Esophagus muscularis mucosa (tissue), 4 donors: ENCODE data around the gene LPCAT2. TPM values are rescaled to one million over a fixed set of nuclear protein-coding genes. Genes with fewer than 3 reads are reported as not detected.

ENCODE experiments used
- DNase-seq: peaks from one replicate; pipeline ENCODE4 v3.0.0-alpha.2; 2017; ENCODE audit errors: extremely low spot score
- H3K27ac ChIP-seq, 4 donors: fragments of 200-600 bp; sonication (generic); replicated peaks in 1 of 4; 1 replicate in 3 of 4; 2 replicates in 1 of 4; pipeline ENCODE4 v1.5.1; 2016 to 2019; ENCODE audit warnings: mild to moderate bottlenecking in 1 of 4
- H3K27me3 ChIP-seq, 4 donors: fragments of 200-600 bp; sonication (generic); one replicate each; pipeline versions ENCODE4 v1.5.1 to v1.6.0; 2016 to 2019
- H3K36me3 ChIP-seq, 4 donors: fragments of 200-600 bp; sonication (generic); one replicate each; pipeline ENCODE4 v1.5.1; 2016 to 2019
- H3K4me1 ChIP-seq, 4 donors: fragments of 200-600 bp; sonication (generic); one replicate each; pipeline ENCODE4 v1.5.1; 2016 to 2019
- H3K4me3 ChIP-seq, 4 donors: fragments of 200-600 bp; sonication (generic); 1 replicate in 2 of 4; 2 replicates in 2 of 4; pipeline ENCODE4 v1.5.1; 2016 to 2019; ENCODE audit warnings: mild to moderate bottlenecking in 4 of 4, moderate library complexity in 1 of 4
- H3K9me3 ChIP-seq, 4 donors: fragments of 200-600 bp; sonication (generic); 1 replicate in 3 of 4; 2 replicates in 1 of 4; pipeline ENCODE4 v1.5.1; 2016 to 2019
- EP300 ChIP-seq: sonication (generic); formaldehyde crosslinking; IDR thresholded peaks from one replicate; pipeline ENCODE4 v1.6.1; 2017; ENCODE audit warnings: antibody characterized with exemption
- POLR2A ChIP-seq: fragments of 450-650 bp; IDR thresholded peaks from one replicate; pipeline ENCODE4 v1.6.1; 2017; ENCODE audit warnings: antibody characterized with exemption, moderate library complexity, mild to moderate bottlenecking, low read depth
- POLR2AphosphoS5 ChIP-seq, 2 donors: sonication (generic); formaldehyde crosslinking; IDR thresholded peaks; one replicate each; pipeline ENCODE4 v1.6.1; 2017; ENCODE audit warnings: antibody characterized with exemption in 2 of 2
- WGBS: methylation state at CpG from one replicate; pipeline ENCODE4 v1.1.5; 2018; 5-methylcytosine and 5-hydroxymethylcytosine counted together
- intact Hi-C: fragments of 100-400 bp; cut with DNase I; formaldehyde crosslinking; loops from one replicate; pipeline ENCODE4 v1.15.1; 2023
- total RNA-seq, 4 donors: library from RNA; depleted of rRNA; stranded (reverse); fragments of >200 nt; gene quantifications; one replicate each; pipeline versions ENCODE4 v1.1.0 to v1.2.1, GENCODE V29; 2016
- TF ChIP-seq, protein P1 (sequence below), 3 experiments: fragments of 200-600 bp in 2 of 3; fragments of 450-650 bp in 1 of 3; sonication (generic) in 2 of 3; IDR thresholded peaks; one replicate each; pipeline ENCODE4 v1.5.1; 2017 to 2019; ENCODE audit warnings: antibody characterized with exemption in 3 of 3, mild to moderate bottlenecking in 2 of 3, moderate library complexity in 1 of 3

Gene LPCAT2
- total RNA-seq, 4 donors from 2014 or later: 9.6 to 12.9 (median 12.0) TPM

DNA sequence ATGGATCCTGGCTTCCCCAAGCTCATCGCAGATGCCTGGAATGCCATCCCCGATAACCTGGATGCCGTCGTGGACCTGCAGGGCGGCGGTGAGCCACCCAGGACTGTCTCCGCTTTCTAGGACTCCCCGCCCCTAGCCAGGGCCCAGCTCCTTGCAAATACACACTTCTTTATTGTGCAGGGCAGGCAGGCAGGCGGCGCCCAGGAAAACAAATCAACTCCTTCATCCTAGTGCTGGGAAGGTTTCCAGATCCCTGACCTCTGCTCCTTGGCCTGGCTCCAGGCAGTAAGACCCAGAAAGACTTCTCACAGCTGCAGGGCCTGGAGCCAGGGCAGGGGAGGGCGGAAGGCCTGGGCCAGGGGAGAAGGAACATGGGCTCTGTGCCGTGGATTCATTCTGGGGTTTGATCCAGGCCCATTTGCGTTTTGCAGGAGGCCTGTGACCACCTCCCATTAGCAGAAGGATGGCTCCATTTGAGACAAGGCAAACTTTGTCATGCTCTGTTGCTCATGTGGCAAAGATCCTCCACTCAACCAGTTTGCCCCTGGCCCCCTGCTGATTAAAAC, 6.0 kb upstream of the LPCAT2 start:
- intact Hi-C loops: no loop called here
- Histone ChIP-seq H3K27ac (peak overlapping the region; percentile 2 to 64 (median 45)), H3K27me3 (no peaks in the 10 kb centered on the region), H3K4me1 (peaks cover 40 to 53% (median 51%) of the 10 kb centered on the region in 4 donors), H3K4me3 (no peak overlapping the region), H3K9me3 (no peaks in the 10 kb centered on the region), H3K36me3 (peaks cover 0 to 64% (median 16%) of the 10 kb centered on the region in 4 donors)
- WGBS: 29% methylated on average over 10 of the region's 13 CpGs
- DNase-seq: peak; percentile 95
- TF ChIP-seq POLR2AphosphoS5 (IDR thresholded peaks at IDR 0.05): peak; percentile 67 to 69
- TF ChIP-seq, protein P1, sequence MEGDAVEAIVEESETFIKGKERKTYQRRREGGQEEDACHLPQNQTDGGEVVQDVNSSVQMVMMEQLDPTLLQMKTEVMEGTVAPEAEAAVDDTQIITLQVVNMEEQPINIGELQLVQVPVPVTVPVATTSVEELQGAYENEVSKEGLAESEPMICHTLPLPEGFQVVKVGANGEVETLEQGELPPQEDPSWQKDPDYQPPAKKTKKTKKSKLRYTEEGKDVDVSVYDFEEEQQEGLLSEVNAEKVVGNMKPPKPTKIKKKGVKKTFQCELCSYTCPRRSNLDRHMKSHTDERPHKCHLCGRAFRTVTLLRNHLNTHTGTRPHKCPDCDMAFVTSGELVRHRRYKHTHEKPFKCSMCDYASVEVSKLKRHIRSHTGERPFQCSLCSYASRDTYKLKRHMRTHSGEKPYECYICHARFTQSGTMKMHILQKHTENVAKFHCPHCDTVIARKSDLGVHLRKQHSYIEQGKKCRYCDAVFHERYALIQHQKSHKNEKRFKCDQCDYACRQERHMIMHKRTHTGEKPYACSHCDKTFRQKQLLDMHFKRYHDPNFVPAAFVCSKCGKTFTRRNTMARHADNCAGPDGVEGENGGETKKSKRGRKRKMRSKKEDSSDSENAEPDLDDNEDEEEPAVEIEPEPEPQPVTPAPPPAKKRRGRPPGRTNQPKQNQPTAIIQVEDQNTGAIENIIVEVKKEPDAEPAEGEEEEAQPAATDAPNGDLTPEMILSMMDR (IDR thresholded peaks at IDR 0.05): no peak

- Histone ChIP-seq H3K4me1 (peaks cover 40 to 58% (median 55%) of the 10 kb centered on the region in 4 donors), H3K9me3 (no peaks in the 10 kb centered on the region), H3K4me3 (no peak overlapping the region), H3K36me3 (peaks cover 0 to 54% (median 11%) of the 10 kb centered on the region in 4 donors), H3K27ac (peak overlapping the region in 2 of 4 donors; percentile 40 to 64), H3K27me3 (peaks cover 0 to 3% (median 0%) of the 10 kb centered on the region in 4 donors)
- no peak for DNase-seq
- intact Hi-C loops: no loop called here
- TF ChIP-seq EP300 (no peak), POLR2AphosphoS5 (IDR thresholded peaks at IDR 0.05) (no peak), POLR2A (no peak)
- TF ChIP-seq, protein P1 (IDR thresholded peaks at IDR 0.05): no peak
- 94% methylated on average over 8 of the region's 8 CpGs for WGBS
Measured at GRCh38 chr16:55503726-55504550, 4.9 kb upstream of the LPCAT2 start.

DNA sequence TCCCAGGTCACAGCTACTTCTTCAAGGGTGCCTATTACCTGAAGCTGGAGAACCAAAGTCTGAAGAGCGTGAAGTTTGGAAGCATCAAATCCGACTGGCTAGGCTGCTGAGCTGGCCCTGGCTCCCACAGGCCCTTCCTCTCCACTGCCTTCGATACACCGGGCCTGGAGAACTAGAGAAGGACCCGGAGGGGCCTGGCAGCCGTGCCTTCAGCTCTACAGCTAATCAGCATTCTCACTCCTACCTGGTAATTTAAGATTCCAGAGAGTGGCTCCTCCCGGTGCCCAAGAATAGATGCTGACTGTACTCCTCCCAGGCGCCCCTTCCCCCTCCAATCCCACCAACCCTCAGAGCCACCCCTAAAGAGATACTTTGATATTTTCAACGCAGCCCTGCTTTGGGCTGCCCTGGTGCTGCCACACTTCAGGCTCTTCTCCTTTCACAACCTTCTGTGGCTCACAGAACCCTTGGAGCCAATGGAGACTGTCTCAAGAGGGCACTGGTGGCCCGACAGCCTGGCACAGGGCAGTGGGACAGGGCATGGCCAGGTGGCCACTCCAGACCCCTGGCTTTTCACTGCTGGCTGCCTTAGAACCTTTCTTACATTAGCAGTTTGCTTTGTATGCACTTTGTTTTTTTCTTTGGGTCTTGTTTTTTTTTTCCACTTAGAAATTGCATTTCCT, 3.4 kb upstream of the LPCAT2 start:
- Histone ChIP-seq H3K4me3 (no peak overlapping the region), H3K4me1 (peaks cover 30 to 62% (median 49%) of the 10 kb centered on the region in 4 donors), H3K36me3 (peaks cover 0 to 48% (median 10%) of the 10 kb centered on the region in 4 donors), H3K27me3 (peaks cover 0 to 17% (median 0%) of the 10 kb centered on the region in 4 donors), H3K9me3 (no peaks in the 10 kb centered on the region), H3K27ac (no peak overlapping the region)
- TF ChIP-seq POLR2AphosphoS5 (IDR thresholded peaks at IDR 0.05): no peak
- TF ChIP-seq, protein P1 (IDR thresholded peaks at IDR 0.05): no peak
- no peak for TF ChIP-seq POLR2A
- no peak for TF ChIP-seq EP300
- WGBS: 100% methylated on average over 9 of the region's 10 CpGs
- intact Hi-C loops: no loop called here
- DNase-seq: no peak

- 87% methylated on average over 7 of the region's 7 CpGs for WGBS
- H3K9me3 ChIP-seq: no peaks in the 10 kb centered on the region
- no peak overlapping the region for H3K4me3 ChIP-seq
- peaks cover 24 to 56% (median 43%) of the 10 kb centered on the region in 4 donors for H3K4me1 ChIP-seq
- intact Hi-C loops: no loop called here
- no peak for DNase-seq
- no peak for TF ChIP-seq POLR2AphosphoS5 (IDR thresholded peaks at IDR 0.05)
- TF ChIP-seq, protein P1 (IDR thresholded peaks at IDR 0.05): no peak
- TF ChIP-seq POLR2A: no peak
- no peak for TF ChIP-seq EP300
- peaks cover 0 to 48% (median 10%) of the 10 kb centered on the region in 4 donors for H3K36me3 ChIP-seq
- no peak overlapping the region for H3K27ac ChIP-seq
- H3K27me3 ChIP-seq: peaks cover 0 to 18% (median 0%) of the 10 kb centered on the region in 4 donors
Measured at GRCh38 chr16:55506083-55506482, 2.8 kb upstream of the LPCAT2 start.
